G401.6 (cell line): ENCODE measurements around the gene CMTM5.
"Not testable (repeated sequence)": the region's sequence is repeated elsewhere in the genome, so short reads cannot be mapped to it uniquely, and the experiment has no call there.

Source experiments
- FAIRE-seq: peaks from 2 replicates; lab custom pipeline; 2012; peaks lifted over from hg19 to GRCh38; lab: Jason Lieb, UNC

Gene CMTM5

GRCh38 chr14:23378612-23379220, 1.9 kb downstream of the CMTM5 start:
- FAIRE-seq: no peak

DNA sequence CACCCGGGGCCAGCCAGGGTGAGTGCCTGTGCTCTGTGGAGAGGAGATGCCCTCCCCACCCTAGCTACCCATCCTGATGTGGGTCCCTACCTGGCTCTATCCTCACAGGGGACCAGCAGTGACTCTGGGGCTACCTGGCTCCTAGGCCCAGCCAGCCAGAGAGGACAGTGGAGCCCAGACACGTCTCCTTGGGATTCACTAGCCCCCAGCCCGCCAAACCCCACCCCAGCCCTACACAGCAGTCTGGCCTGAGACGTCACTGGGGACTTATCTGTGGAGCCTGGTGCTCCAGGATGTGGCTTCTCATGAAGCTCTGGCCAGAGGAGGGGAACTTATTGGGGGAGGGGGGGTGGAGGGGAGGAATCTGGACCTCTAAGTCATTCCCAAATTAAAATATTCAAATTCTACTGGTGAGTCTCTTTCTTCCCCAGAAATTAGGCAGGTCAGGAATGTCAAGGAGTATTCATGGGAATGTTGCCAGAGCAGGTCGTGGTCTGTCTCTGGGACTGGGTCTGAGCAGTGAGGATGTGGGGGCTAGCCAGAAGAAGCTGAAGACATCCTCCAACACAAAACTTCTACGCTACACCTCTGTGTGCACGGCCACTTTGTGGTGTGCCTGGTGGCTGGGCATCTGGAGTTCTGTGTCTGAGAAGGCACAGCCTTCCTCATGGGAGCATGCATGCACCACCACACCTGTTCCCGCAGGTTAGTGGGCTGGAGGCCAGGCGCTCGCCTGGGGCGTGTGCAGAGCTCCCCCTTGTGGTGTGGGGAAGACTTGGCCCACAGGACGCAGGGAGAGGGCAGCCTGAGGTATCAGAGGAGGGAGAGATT, 2.7 kb downstream of the CMTM5 start:
- FAIRE-seq: no peak

DNA sequence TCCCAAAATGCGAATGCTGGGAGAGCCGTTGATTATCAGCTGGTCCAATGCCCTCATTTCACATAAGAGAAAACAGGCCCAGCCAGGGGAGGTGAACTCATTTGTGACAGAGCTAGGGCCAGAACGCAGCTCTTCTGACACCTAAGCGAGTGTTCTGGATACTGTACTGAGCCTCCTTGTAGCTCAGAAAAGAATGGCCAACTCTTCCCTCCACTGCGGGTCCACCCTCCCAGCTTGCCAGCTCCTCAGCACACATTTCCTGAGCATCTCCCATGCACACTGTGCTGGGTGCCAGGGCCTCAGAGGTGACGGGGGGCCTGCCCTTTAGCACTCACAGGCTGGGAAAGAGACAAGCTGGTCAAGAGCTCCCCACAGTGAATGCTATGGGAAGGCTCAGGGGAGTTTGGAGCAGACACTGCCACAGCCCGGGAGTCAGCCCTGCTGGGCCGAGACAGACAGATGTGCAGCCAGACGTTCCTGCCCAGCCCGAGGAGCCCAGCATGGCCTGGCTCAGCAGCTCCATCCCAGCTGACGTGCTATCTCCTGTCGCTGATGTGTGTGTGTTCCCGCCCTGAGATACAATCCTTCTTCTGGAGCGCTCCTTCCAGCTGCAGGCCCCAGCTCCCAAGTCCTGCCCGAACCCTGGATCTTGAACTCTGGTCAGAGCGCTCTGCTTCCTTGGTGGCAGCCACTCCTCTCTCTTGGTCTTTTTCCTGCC, 3.5 kb downstream of the CMTM5 start:
- no peak for FAIRE-seq

DNA sequence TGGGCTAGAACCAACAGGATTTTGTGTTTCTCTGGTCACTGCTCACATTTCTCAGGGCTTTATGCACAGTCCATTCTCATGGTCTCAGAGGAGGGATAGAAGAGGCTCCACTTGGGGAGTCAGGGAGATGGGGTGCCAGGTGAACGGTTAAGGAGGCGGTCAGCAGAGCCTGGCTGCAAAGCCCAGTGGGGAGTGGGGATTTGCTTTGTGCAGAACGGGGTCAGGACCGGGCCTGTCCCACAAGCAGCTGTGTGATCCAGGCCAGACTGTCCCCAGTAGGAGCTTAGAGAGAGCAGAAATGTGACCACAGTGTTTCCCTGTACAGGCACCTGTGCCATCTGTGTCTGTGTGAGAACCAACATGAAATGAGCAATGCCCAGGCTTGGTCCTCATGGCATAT, 4.1 kb downstream of the CMTM5 start:
- FAIRE-seq: no peak

GRCh38 chr14:23381871-23382270, 5.0 kb downstream of the CMTM5 start:
- FAIRE-seq: no peak

DNA sequence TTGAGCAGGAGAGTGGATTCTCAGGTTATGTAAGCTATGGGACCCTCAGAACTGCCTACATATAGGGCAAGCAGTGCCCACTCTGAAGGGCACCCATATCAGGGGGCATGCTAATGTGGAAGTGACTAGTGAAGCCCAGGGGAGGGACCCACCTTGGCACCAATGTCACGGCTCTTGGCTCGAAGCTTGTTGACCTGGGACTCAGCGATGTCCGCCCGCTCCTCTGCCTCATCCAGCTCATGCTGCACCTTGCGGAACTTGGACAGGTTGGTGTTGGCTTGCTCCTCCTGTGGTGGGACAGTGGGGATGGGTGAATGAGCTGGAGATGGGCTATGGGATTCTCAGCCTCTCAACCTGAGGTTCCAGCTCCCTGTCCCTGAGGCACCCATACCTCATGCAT, 5.4 kb downstream of the CMTM5 start:
- FAIRE-seq: no peak

GRCh38 chr14:23382731-23383440, 6.0 kb downstream of the CMTM5 start:
- FAIRE-seq: no peak

DNA sequence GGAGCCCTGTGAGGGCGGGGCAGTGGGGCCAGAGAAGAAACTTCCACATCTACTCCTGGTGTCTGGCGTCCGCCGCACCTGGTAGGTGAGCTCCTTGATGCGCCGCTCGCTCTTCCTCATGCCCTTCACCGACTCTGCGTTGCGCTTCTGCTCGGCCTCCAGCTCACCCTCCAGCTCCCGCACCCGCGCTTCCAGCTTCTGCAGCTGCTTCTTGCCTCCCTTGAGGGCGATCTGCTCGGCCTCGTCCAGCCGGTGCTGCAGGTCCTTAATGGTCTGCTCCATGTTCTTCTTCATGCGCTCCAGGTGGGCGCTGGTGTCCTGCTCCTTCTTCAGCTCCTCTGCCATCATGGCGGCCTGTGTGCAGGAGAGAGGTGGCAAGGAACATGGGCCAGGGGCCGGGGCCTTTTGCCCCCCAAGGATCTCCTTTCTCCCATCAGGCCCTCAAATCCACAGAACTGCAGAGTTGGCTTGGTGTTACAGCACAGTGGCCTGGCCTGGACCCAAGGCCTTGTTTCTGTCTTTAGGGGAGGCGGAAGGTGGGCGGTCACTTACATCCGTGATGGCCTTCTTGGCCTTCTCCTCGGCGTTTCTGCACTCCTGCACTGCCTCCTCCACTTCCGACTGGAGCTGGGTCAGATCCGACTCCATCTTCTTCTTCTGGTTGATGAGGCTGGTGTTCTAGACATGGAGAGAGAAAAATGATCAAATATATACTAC, 7.7 kb downstream of the CMTM5 start:
- no peak for FAIRE-seq

DNA sequence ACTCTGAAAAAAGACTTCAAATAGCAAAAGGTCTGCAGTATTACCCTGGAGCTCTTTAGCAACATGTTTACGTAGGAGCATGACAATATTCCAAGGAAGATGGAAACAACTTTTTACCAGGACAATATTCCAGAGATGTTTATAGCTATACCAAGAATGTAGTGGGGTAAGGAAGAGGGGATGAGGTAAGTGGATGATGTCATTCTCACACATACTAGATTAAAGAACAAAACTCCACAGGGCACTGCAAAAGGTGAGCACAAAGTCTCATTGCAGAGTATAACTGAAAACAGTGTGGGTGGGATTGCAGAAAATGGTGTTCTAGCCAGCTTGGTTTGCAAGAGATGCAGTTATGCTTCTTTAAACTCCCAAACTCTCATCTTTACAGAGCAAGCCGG, 8.4 kb downstream of the CMTM5 start:
- no peak for FAIRE-seq

- no peak for FAIRE-seq
These were observed 8.9 kb downstream of the CMTM5 start for GRCh38 chr14:23385642-23386265.

- FAIRE-seq: not testable (repeated sequence)
These were observed 9.4 kb downstream of the CMTM5 start for GRCh38 chr14:23386266-23386657.

GRCh38 chr14:23386999-23387398, 10.2 kb downstream of the CMTM5 start:
- FAIRE-seq: no peak

DNA sequence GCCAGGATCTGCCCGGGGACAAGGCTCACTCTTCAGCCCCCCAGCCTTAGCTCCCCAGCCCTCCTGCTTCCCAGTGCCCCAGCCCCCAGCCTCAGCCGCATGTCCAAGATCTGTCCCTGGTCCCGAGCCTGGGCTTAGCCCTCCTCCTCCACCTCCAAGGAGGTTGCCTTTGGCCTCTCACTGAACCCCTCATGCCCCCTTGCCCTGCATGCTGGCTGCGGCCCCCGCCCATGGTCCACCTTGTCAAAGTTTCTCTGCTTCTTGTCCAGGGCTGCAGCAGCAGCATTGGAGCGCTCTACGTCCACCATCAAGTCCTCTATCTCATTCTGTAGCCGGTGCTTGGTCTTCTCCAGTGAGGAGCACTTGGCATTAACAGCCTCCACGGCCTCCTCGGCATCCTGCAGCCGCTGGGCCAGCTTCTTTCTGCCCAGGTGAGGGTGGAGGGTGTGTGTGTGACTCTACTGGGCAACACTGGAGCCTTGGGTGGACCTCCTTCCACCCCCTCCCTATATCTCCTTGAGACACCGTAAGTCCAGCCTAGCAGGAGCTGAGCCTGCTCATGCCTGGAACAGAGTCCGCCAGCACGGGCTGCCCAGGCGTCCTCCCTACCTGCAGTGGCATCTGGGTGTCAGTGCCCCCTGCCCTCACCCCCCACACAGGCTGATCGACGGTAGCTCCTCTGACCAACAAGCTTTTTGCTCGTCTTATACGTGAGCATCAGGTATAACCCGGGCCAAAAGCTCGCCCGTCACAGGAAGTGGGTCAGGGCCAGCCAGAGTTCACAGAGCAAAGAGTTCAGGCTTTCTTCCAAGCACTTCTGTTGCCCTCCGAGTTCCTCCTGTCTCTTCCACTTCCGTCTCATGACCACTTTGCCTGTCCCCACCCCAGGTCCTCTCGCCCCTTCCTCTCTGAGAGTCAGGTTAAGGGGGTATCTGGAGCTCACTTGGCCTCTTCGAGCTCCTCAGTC, 11.4 kb downstream of the CMTM5 start:
- FAIRE-seq: no peak

GRCh38 chr14:23388996-23389395, 12.2 kb downstream of the CMTM5 start:
- FAIRE-seq: no peak

DNA sequence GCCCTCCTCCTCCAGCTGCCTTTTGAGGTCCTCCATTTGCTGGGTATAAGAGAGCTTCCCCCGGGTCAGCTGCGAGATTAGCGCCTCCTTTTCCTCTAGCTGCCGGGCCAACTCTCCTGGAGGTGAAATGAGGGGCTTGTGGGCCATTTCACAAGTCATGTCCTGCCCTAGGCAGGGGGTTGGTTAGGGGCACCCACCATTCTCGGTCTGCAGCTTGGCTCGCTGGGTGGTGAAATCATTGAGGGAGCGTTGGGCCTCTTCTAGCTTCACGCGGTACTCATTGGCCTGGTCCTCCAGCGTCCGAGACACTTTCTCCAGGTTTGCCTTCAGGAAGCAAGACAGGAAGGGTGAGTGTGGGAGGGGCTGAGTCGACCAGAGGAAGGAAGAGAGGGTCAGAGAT, 12.6 kb downstream of the CMTM5 start:
- FAIRE-seq: no peak

DNA sequence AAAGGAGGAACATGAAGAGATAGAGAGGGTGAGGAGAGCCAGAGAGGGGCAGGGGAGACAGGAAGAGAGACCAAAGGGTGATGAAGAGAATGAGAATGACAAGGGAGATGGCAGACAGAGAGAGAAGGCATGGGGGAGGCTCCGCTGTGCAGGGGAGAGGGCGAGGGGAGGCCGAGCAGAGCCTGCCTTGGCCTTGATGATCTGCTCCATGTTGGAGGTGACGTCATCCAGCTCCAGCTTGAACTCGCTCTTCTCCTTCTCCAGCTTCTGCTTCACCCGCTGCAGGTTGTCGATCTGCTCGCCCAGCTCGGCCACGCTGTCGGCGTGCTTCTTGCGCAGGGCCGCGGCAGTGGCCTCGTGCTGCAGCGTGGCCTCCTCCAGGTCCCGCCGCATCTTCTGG, 13.0 kb downstream of the CMTM5 start:
- FAIRE-seq: not testable (repeated sequence)

DNA sequence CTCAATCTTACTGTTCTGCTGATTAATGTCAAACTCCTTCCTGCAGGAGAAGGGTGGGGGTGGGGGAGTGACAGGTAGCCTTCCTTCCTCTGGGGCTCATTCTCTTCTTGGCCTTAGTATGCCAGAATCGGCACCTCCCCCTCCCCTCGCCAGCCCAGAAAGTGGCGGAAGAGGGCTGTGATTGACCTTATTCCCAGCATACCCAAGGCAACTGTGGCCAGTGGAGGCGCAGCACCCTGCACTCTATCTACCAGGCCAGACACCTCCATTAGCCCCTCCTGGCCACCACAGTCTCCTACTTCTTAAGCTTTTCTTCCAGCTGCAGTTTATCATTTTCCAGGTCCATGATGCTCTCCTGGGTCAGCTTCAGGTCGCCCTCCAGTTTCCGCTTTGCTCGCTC, 15.8 kb downstream of the CMTM5 start:
- no peak for FAIRE-seq

- no peak for FAIRE-seq
These were observed 19.3 kb downstream of the CMTM5 start for GRCh38 chr14:23396126-23396525.

DNA sequence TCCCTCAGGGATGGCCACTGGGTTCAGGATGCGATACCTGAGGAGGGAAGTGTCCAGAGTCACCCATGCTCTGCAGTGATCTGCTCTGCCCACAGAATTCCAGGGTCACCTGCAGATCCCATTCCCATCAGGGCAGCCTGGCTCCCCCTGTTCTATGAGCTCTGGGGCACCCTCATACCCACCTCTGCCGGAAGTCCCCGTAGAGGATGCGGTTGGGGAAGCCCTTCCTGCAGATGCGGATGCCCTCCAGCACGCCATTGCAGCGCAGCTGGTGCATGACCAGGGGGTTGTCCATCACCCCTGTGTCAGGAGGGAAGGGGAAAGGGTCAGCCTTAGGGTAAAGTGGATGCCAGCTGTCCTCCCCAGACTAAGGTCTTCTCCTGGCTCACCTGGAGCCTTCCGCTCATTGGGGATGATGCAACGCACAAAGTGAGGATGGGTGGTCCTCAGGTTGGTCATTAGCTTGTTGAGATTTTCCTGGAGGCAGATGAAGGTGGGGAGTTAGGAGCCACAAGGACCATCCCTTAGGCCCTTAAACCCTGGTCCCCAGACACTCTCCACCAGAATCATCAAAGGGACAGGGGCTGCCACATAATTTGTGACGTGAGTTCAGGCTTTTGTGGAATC, 20.0 kb downstream of the CMTM5 start:
- FAIRE-seq: no peak

GRCh38 chr14:23398348-23398747, 21.5 kb downstream of the CMTM5 start:
- FAIRE-seq: no peak
